ENCODE data around the gene C5orf46. TPM values are rescaled to one million over a fixed set of nuclear protein-coding genes. Genes with fewer than 3 reads are reported as not detected.

Gene C5orf46
- total and polyA plus RNA-seq, 2 experiments from 2014 or later, result 0.40 TPM; not detected in 1

DNA sequence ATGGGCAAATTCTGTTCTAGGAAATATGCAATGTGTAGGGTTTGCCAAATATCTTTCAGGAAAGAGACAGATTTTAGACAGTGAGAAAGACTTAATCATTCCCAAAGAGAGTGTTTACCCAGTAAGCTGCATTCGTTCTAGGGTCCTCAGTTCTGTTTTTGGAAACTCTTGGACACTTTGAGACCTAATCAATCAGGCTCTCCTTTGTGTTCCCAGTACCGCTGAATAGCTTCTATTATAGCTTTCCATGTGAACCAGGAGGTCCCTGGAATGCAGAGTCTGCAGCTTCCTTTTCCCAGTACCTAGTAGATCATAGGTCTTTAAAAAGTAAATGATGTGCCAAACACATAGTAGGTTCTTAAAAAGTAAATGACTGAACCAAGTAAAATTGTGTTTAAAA lies 63.5 kb downstream of the C5orf46 start:
- no peaks in the 10 kb centered on the region for H4K20me1 ChIP-seq (replicated peaks; ENCODE audit: insufficient read depth)
- no peak overlapping the region for H3K4me2 ChIP-seq
- no peak for TF ChIP-seq NANOG (IDR thresholded peaks at IDR 0.05; ENCODE audit: borderline replicate concordance)
- no peak for TF ChIP-seq ZNF462 (CRISPR knock-in tag; IDR thresholded peaks at IDR 0.05)
- TF ChIP-seq ZNF331 (CRISPR knock-in tag; IDR thresholded peaks at IDR 0.05; ENCODE audit: low read depth), result no peak
- TF ChIP-seq EZH2 (IDR thresholded peaks at IDR 0.05; ENCODE audit: low read depth, unreplicated experiment), result no peak
- no peak for TF ChIP-seq ETS1 (IDR thresholded peaks at IDR 0.05)
- no peak for TF ChIP-seq JUNB (IDR thresholded peaks at IDR 0.05; ENCODE audit: unreplicated experiment)
- TF ChIP-seq CTCF (conservative IDR thresholded peaks at IDR 0.05; ENCODE audit: low read depth in 2 of 2), result no peak
- TF ChIP-seq EZH2phosphoT487 (IDR thresholded peaks at IDR 0.05; ENCODE audit: unreplicated experiment), result no peak
- no peak for TF ChIP-seq CREB1 (CRISPR knock-in tag; IDR thresholded peaks at IDR 0.05; ENCODE audit: low read depth)
- no peak for TF ChIP-seq ZNF114 (CRISPR knock-in tag; IDR thresholded peaks at IDR 0.05)
- no peak for TF ChIP-seq POLR2AphosphoS5 (IDR thresholded peaks at IDR 0.05; ENCODE audit: low read depth)
- no peak for TF ChIP-seq REST (IDR thresholded peaks at IDR 0.05; ENCODE audit: unreplicated experiment)
- no peak for TF ChIP-seq STAT1 (IDR thresholded peaks at IDR 0.05; ENCODE audit: unreplicated experiment)
- H3K36me3 ChIP-seq (ENCODE audit: insufficient read depth), result no peaks in the 10 kb centered on the region
- no peak overlapping the region for H3K27ac ChIP-seq (ENCODE audit: low read depth)
- ATAC-seq (no peak), DNase-seq (ENCODE audit: low spot score) (no peak)
- no peaks in the 10 kb centered on the region for H3K27me3 ChIP-seq (ENCODE audit: insufficient read depth)
- Mint-ChIP-seq H3K27ac (no peak overlapping the region), H3K9me3 (no peaks in the 10 kb centered on the region), H3K36me3 (ENCODE audit: low read depth) (no peaks in the 10 kb centered on the region), H3K4me1 (peaks cover 6% of the 10 kb centered on the region), H3K27me3 (ENCODE audit: insufficient read depth, low read depth, poor library complexity) (no peaks in the 10 kb centered on the region), H3K4me3 (no peak overlapping the region)
- H3K4me3 ChIP-seq, result no peak overlapping the region
- H3K9me2 ChIP-seq (ENCODE audit: insufficient read depth), result no peaks in the 10 kb centered on the region
- H3K79me2 ChIP-seq (replicated peaks; ENCODE audit: insufficient read depth), result no peaks in the 10 kb centered on the region
- H3F3A ChIP-seq (replicated peaks; ENCODE audit: low read depth), result no peaks in the 10 kb centered on the region
- no peaks in the 10 kb centered on the region for H3K4me1 ChIP-seq (ENCODE audit: insufficient read depth)
- no peak overlapping the region for H2AFZ ChIP-seq

Data from GM23338 (cell line).